SK-N-SH (cell line): ENCODE data around the gene ATP11C. TPM values are rescaled to one million over a fixed set of nuclear protein-coding genes. Genes with fewer than 3 reads are reported as not detected.
A peak's percentile ranks its signal among the peaks of the same experiment; 100 is the strongest.

Experiments
- CTCF ChIA-PET: fragments of 300-600, 350-600 bp; formaldehyde crosslinking; extraction: SDS; loops from one replicate; lab custom pipeline; 2021; lab: Yijun Ruan, JAX
- POLR2A ChIA-PET: fragments of 350-600 bp; sonication (Branson Sonifier 250); formaldehyde crosslinking; extraction: SDS; loops from one replicate; lab custom pipeline; 2020; ENCODE audit warnings: antibody characterized with exemption, inconsistent platforms; lab: Yijun Ruan, JAX
- DNase-seq: peaks from one replicate; pipeline ENCODE4 v3.0.0; 2012
- H2AFZ ChIP-seq: fragments of 200-600 bp; sonication (generic); 2 replicates; pipeline ENCODE4 v1.8.1; 2016; ENCODE audit warnings: antibody characterized with exemption, mild to moderate bottlenecking, low read depth
- H3F3A ChIP-seq: fragments of 200-600 bp; sonication (generic); replicated peaks from 2 replicates; pipeline ENCODE3; 2016; ENCODE audit warnings: antibody characterized with exemption, mild to moderate bottlenecking; ENCODE audit not compliant: insufficient read depth
- H3K27ac ChIP-seq, 2 experiments: fragments of 200-500 bp in 1 of 2; fragments of 200-600 bp in 1 of 2; sonication (Bioruptor generic) in 1 of 2; sonication (generic), shearing (Covaris generic) in 1 of 2; 2 replicates each; pipeline versions ENCODE4 v1.5.1 to v1.6.1; 2014 to 2016; ENCODE audit warnings: low read depth in 2 of 2, inconsistent platforms in 1 of 2, low read length in 1 of 2, mild to moderate bottlenecking in 1 of 2, mixed read lengths in 1 of 2
- H3K27me3 ChIP-seq: fragments of 200-600 bp; sonication (generic), shearing (Covaris generic); 2 replicates; pipeline ENCODE4 v1.6.1; 2016; ENCODE audit warnings: mixed run types; ENCODE audit not compliant: insufficient read depth
- H3K36me3 ChIP-seq, 2 experiments: fragments of 200-500 bp in 1 of 2; fragments of 200-600 bp in 1 of 2; sonication (Bioruptor generic) in 1 of 2; sonication (generic) in 1 of 2; replicated peaks in 1 of 2; 2 replicates each; pipeline versions ENCODE3 to v1.5.1; 2014 to 2016; ENCODE audit warnings: low read length in 1 of 2, mild to moderate bottlenecking in 1 of 2; ENCODE audit not compliant: insufficient read depth in 2 of 2, control insufficient read depth in 1 of 2
- H3K4me1 ChIP-seq, 2 experiments: fragments of 200-500 bp in 1 of 2; fragments of 200-600 bp in 1 of 2; sonication (Bioruptor generic) in 1 of 2; sonication (generic), shearing (Covaris generic) in 1 of 2; 2 replicates each; pipeline versions ENCODE4 v1.5.1 to v1.6.1; 2014 to 2016; ENCODE audit warnings: low read depth in 1 of 2, low read length in 1 of 2, mixed run types in 1 of 2; ENCODE audit not compliant: insufficient read depth in 2 of 2, control insufficient read depth in 1 of 2
- H3K4me2 ChIP-seq: fragments of 200-600 bp; sonication (generic), shearing (Covaris generic); 2 replicates; pipeline ENCODE4 v1.6.1; 2017; ENCODE audit warnings: mixed run types
- H3K4me3 ChIP-seq, 2 experiments: fragments of 200-500 bp in 1 of 2; fragments of 200-600 bp in 1 of 2; sonication (Bioruptor generic) in 1 of 2; sonication (generic), shearing (Covaris generic) in 1 of 2; 2 replicates each; pipeline versions ENCODE4 v1.5.1 to v1.8.1; 2014 to 2016; ENCODE audit warnings: low read depth in 2 of 2, inconsistent platforms in 1 of 2, low read length in 1 of 2, mild to moderate bottlenecking in 1 of 2, mixed read lengths in 1 of 2, moderate library complexity in 1 of 2
- H3K79me2 ChIP-seq: fragments of 200-600 bp; sonication (generic); 2 replicates; pipeline ENCODE4 v1.8.1; 2017; ENCODE audit warnings: mild to moderate bottlenecking; ENCODE audit not compliant: insufficient read depth
- H3K9ac ChIP-seq: fragments of 200-600 bp; sonication (generic); 2 replicates; pipeline ENCODE4 v1.6.1; 2017; ENCODE audit warnings: mixed run types
- H3K9me2 ChIP-seq: fragments of 200-600 bp; sonication (generic); 2 replicates; pipeline ENCODE4 v1.6.1; 2017; ENCODE audit warnings: mixed run types
- H3K9me3 ChIP-seq: fragments of 200-600 bp; sonication (generic); 2 replicates; pipeline ENCODE4 v1.6.1; 2017; ENCODE audit warnings: mixed run types, mild to moderate bottlenecking, moderate library complexity
- H4K20me1 ChIP-seq: fragments of 200-600 bp; sonication (generic); 2 replicates; pipeline ENCODE4 v1.6.1; 2017; ENCODE audit warnings: mild to moderate bottlenecking, mixed run types; ENCODE audit not compliant: insufficient read depth
- GATA2 ChIP-seq: sonication (generic); formaldehyde crosslinking; IDR thresholded peaks from 2 replicates; pipeline ENCODE4 v1.5.0; 2020; ENCODE audit warnings: mild to moderate bottlenecking, missing genetic modification reagents
- JUND ChIP-seq: IDR thresholded peaks from 2 replicates; pipeline ENCODE4 v1.4.0; 2012
- MEF2A ChIP-seq: IDR thresholded peaks from 2 replicates; pipeline ENCODE4 v1.4.0; 2012; ENCODE audit warnings: low read depth, borderline replicate concordance
- NFIC ChIP-seq: IDR thresholded peaks from 2 replicates; pipeline ENCODE4 v1.4.0; 2012; ENCODE audit warnings: borderline replicate concordance
- RAD21 ChIP-seq: IDR thresholded peaks from 2 replicates; pipeline ENCODE4 v1.6.1; 2012; ENCODE audit warnings: mild to moderate bottlenecking, low read length
- RCOR1 ChIP-seq: fragments of 150-350 bp; IDR thresholded peaks from 2 replicates; pipeline ENCODE4 v1.6.1; 2017; ENCODE audit warnings: antibody characterized with exemption, low read length
- REST ChIP-seq: IDR thresholded peaks from 2 replicates; pipeline ENCODE4 v1.6.1; 2012; ENCODE audit warnings: mild to moderate bottlenecking, low read depth, low read length, moderate library complexity
- RFX5 ChIP-seq: IDR thresholded peaks from 2 replicates; pipeline ENCODE4 v1.6.1; 2012; ENCODE audit warnings: mild to moderate bottlenecking, improper control_type of control experiment, low read length
- SMC3 ChIP-seq: IDR thresholded peaks from 2 replicates; pipeline ENCODE4 v1.6.1; 2012; ENCODE audit warnings: low read depth, low read length, improper control_type of control experiment
- ZBTB33 ChIP-seq: IDR thresholded peaks from 2 replicates; pipeline ENCODE4 v1.4.0; 2012; ENCODE audit warnings: low read depth, borderline replicate concordance
- WGBS: methylation state at CpG from one replicate; pipeline ENCODE4 v1.1.6; 2017; ENCODE audit warnings: low lambda C conversion rate; 5-methylcytosine and 5-hydroxymethylcytosine counted together
- polyA plus RNA-seq, 3 experiments: library from polyadenylated mRNA; depleted of rRNA; stranded (reverse); fragments of >200 nt; gene quantifications; 2 replicates each; pipeline ENCODE4 v1.2.3, GENCODE V29; 2012
- TF ChIP-seq, protein P1 (sequence below): IDR thresholded peaks from 2 replicates; pipeline ENCODE4 v1.4.0; 2012; ENCODE audit warnings: low read depth
- TF ChIP-seq, protein P2 (sequence below): fragments of 200-600 bp; sonication (generic); IDR thresholded peaks from 2 replicates; pipeline ENCODE4 v1.6.1; 2017; ENCODE audit warnings: antibody characterized with exemption, mild to moderate bottlenecking, moderate library complexity

Gene ATP11C
- polyA plus RNA-seq, 1 of the 3 experiments (the other 2 are of a cell fraction) = 18.5 TPM

DNA sequence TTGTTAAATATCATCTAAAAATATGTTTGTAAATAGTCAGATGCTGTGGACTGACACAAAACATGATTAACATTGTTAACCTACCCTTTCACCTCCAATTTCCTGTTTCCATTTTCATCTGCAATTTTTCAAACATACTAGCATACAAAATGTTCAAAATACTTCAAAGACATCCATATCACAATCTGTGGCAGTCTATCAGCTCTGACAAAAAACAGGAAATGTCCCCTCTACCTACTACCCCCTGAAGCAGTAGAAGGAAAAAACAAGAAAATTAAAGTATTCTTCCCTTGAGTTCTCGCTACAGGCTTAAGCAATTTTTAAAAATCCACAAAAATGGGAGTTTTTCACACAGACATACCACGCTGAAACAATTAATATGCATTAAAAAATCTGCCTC is 116.6 kb downstream of the ATP11C start:
- H3K9me2 ChIP-seq = no peaks in the 10 kb centered on the region
- POLR2A ChIA-PET = no interaction called here
- peaks cover 0 to 14% of the 10 kb centered on the region in 2 experiments; a peak in 1 of 4 replicates for H3K4me1 ChIP-seq
- H3K4me2 ChIP-seq = no peak overlapping the region
- H3K27ac ChIP-seq = peak overlapping the region in 1 of 2 experiments; percentile 24; a peak in 1 of 4 replicates
- H3K9me3 ChIP-seq = no peaks in the 10 kb centered on the region
- TF ChIP-seq REST (no peak), RAD21 (no peak), NFIC (no peak), RFX5 (no peak), ZBTB33 (no peak), JUND (no peak), RCOR1 (no peak), GATA2 (no peak), SMC3 (no peak), MEF2A (no peak)
- TF ChIP-seq, protein P1, sequence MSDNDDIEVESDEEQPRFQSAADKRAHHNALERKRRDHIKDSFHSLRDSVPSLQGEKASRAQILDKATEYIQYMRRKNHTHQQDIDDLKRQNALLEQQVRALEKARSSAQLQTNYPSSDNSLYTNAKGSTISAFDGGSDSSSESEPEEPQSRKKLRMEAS = no peak
- TF ChIP-seq, protein P2, sequence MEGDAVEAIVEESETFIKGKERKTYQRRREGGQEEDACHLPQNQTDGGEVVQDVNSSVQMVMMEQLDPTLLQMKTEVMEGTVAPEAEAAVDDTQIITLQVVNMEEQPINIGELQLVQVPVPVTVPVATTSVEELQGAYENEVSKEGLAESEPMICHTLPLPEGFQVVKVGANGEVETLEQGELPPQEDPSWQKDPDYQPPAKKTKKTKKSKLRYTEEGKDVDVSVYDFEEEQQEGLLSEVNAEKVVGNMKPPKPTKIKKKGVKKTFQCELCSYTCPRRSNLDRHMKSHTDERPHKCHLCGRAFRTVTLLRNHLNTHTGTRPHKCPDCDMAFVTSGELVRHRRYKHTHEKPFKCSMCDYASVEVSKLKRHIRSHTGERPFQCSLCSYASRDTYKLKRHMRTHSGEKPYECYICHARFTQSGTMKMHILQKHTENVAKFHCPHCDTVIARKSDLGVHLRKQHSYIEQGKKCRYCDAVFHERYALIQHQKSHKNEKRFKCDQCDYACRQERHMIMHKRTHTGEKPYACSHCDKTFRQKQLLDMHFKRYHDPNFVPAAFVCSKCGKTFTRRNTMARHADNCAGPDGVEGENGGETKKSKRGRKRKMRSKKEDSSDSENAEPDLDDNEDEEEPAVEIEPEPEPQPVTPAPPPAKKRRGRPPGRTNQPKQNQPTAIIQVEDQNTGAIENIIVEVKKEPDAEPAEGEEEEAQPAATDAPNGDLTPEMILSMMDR = no peak
- H3F3A ChIP-seq = no peaks in the 10 kb centered on the region
- 46% methylated on average over 2 of the region's 2 CpGs for WGBS
- no peak for DNase-seq
- H3K36me3 ChIP-seq = peaks cover 2 to 31% of the 10 kb centered on the region in 2 experiments
- CTCF ChIA-PET = interaction anchor here (0.9 kb wide), 1 partner anchor 25 kb away, joined by 4 read pairs; no protein-coding TSS in a partner anchor
- H3K4me3 ChIP-seq = no peak overlapping the region
- no peaks in the 10 kb centered on the region for H4K20me1 ChIP-seq
- peaks cover 13% of the 10 kb centered on the region for H3K79me2 ChIP-seq
- H2AFZ ChIP-seq = no peak overlapping the region
- no peak overlapping the region for H3K9ac ChIP-seq
- H3K27me3 ChIP-seq = no peaks in the 10 kb centered on the region
